Measurements from ENCODE around the gene DIAPH1.

DIAPH1 gene

DNA sequence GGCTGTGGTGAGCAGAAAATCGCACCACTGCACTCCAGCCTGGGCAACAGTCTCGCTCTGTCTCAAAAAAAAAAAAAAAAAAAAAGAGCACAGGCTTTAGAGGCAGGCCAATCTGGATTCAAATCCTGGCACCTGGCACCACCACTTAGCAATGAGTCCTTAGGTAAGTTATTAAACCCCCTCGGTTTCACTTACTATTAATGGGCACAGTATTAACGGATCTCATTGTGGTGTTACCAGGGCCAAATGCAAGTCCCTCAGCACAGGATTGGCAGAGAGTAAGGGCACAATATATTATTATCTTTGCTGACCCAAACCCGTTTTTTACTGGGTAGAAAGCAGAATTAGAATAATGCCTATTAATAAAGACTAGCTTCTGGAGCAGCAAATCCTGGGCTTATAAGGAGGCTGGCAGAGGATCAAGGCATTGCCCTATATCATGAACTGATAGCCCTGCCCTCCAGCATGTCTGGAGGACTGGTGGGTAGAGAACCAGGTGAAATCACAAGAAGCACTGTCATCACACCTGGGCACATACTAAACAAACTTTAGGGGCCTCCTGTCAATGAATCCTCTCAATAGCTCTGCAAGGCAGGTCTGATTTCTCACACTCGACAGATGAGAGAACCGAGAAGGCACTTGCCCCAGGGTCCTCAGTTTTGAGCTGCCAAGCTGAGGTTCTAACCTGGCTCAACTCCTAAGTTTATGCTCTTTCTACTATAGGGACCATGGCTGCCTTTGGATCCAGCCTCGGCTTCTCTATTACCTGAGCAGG is 112.2 kb downstream of the DIAPH1 start:
- DNase-seq (ENCODE audit: low spot score), result no peak

DNA sequence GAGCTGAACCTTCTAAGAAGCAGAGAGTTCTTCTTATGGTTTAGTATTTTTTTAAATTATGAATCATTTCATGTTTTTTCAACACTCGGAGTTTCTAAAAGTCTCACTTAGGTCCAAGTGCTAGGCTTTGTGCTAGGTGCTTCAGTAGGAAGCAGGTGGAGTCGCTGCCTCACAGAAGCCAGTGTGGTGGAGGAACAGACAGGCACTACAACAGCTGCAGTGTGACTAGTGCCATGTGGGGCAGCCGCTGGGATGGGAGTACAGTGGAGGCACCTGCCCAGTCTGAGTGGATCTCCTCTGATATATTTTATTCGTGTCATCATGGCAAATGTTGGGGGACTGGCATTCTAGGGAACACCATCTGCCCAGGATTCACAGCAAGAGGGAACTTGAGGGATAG is 114.6 kb downstream of the DIAPH1 start:
- DNase-seq (ENCODE audit: low spot score), result no peak

DNA sequence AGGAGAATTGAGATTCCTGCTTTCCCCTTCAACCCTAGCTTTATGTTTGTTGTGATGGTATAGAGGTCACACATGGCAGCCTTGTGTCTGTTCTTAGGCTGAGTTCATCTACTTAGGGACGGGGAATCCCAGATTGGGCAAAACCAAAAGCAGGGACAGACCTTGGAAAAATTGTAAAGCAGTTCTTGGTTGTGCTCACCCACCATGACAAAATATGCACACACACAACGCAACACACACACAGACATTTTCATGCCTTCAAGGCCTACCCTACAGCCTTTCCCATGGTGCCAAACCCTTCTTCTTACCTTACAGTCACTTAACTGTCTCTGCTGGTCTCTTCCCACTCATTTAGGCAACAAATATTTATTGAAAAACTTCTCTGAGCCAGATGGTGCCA is 115.1 kb downstream of the DIAPH1 start:
- no peak for DNase-seq (ENCODE audit: low spot score)

DNA sequence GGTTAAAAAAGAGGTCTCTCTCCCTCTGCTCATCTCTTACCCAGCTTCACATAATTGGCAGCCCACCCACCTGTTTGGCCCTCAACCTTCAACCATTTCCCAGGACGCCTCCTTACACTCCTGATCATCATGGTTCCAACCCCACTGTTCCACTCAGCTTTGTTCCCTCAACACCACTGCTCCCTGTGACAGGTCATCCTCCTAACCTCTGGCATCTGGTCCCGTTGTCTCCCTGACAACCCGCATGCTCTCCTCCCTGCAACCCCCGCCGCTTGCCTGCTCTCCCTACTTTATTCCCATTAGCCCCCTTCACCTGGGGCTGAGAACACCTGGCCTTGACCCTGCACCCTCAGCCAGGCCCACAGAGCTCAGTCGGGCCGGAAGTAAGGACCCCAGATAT is 117.0 kb downstream of the DIAPH1 start:
- DNase-seq (ENCODE audit: low spot score), result no peak

DNA sequence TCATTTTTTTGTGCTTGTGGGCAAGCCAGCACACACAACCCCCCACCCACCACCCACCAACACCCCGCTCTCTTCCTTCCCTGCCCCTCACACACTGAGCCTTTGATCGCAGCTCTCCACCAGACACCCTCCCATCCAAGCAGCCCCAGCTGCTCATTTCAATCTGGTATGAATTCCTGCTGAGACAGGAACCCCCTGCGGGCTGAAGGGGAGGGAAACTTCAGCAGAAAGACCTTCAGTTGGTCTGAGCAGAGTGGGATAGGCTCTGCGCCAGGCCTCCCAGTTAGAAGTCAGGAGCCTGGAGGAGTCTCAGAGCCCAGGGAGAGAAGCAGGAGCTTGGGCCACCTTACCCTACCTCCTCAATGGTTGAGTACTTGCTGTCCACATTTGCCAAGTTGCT is 122.8 kb downstream of the DIAPH1 start:
- DNase-seq (ENCODE audit: low spot score), result no peak

DNA sequence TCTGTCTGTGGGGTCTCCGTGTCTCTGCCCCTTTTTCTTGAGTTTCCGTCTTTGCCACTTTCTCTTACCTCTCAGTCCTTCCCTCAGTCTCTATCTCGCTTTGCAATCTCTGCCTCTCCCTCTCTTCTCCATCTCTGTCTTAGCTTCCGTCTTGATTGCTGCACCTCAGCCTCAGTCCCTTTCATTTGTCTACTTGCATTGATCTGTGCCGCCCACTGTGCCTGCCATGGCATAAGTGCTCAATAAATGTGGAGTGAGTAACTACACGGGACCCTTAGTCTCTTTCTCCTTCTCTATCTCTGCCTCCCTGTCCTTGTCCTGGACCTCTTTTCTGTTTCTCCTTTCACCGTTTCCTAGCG is 123.4 kb downstream of the DIAPH1 start:
- no peak for DNase-seq (ENCODE audit: low spot score)

DNA sequence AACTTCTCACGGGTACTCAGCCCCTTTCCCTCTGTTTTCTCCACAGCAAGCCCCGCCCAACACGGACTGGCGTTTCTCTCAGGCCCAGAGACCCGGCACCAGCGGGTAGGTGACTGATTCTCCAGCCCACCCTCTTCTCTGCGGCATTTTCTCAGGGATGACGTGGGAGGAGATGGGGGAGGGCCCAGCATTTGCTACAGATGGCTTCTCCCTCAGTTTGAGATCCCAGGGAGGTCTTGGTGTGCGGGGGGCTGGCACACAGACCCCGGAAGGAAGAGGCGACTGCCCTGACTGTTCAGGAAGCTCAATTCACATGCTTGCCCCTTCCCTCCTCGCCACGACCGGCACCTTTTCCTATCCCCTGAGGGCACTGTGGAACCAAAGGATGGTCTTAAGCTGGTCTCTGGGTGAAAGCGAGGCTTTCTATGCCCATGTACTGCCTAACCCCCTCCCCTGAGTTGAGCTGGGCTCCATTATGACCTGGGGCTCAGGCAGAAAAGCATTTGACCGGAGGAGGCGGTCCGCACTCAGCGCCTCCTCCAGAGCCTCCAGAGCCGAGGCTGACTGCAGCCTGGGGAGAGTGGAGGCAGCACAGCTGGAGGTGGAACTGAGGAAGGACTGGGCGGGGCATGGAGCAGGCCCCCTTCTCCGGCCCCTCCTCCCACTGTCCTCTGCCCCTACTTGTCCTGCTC is 123.9 kb downstream of the DIAPH1 start:
- DNase-seq (ENCODE audit: low spot score), result no peak

DNA sequence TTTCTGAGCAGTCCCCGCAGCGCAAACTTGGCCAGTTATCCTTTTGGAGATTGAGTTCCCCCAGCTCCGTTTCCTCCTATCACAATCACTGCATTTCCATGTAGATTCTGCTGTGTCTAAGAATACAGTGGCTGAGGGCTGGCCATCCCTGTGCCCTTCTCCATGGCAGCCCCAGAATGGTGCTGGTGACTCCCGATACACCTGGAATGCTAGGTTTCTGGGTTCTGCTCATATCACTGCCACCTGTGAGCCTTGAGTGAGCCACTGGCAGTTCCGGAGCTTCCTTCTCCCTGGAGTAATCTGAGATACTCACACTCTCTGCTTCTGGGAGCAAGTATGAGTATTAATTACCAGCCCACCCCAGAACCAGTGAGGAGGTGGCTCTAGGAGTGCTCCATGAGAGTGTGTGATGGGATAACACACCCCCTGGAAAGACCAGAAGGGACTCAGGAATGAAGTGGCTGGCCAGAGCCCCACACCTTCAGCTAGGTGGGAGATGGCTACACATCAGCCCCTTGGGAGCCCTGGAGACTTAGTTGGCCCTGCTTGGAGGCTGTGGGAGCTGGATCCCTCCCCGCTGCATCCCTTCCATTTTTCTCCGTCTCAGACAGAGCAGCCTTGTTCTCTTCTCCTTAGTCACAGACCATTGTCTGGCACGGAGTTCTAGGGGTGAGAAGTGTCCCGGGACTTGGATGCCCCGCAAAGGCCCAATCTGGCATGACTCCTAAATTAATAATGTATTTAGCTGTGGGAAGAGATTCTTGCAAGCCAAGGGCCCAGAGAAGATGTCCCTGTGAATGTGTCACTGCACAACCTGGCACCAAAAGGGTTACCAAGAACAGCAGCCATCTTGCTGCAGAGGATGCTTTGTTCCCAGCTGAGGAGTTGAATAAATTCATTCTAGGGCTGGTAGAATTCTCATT is 125.0 kb downstream of the DIAPH1 start:
- DNase-seq (ENCODE audit: low spot score), result peak; percentile 71

DNA sequence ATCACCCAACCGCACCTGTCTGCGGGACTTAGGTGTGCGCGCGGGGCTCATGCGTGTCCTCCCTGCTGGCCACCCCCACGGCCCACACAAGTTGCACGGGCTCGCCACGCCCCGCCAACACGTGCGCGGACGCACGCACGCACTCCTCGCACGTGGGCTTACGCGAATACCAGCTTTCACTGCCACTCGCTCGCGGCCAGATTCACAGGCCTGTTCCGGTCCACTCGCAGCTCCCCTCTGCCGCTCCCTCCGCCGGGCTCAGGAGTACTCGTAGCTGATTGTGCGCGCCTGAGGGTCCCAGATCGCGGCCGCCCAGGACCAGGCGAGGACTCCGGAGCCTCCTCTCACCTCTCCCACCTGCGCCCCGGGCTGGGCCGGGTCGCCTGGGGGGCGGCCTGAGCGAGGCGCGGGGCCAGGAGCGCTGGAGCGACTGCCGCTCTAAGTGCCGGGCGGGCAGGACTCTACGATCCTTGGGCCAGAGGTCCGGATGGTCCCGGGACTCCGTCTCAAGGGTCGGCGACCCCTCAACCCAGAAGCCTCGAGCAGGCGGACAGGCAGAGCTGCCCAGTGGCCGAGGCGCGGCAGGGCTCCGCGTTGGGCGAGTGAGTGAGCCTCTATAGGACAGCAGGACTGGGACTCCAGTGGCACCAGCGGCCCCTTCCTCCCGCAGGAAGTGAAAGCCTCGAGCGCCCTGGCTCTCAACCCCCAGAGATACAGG is 126.5 kb downstream of the DIAPH1 start:
- DNase-seq (ENCODE audit: low spot score), result no peak

DNA sequence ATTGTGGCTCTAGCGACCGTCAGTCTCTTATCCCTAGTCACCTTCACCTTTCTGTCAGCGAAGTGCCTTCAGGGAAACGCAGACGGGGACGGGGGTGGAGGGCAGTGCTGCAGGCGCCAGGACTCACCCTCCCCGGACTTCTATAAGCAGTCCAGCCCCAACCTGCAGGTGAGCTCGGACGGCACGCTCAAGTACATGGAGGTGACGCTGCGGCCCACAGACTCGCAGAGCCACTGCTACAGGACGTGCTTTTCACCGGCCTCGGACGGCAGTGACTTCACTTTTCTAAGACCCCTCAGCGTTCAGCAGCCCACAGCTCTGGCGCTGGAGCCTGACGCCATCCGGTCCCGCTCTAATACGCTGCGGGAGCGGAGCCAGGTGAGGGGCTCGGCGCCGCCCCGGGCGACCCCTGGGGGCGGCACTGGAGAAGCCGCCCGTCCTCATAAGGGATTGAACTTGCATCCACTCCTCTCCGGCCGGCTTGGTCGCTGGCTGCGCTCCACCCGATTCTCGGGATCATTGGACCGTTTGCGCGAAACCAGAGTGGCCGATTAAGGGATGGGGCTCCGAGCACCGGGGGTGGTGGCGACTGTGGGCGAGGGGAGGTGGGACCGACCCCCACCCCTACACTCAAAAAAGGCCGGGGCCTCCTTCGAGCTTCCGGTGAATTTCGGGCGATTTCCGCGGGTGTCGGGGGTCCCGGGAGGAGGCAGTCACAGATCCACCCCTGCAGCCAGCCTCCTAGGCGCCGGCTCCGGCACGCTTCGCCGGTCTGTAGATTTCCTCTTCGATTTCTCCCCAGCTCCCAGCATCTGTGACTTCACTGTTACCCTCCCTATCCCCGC is 127.3 kb downstream of the DIAPH1 start:
- no peak for DNase-seq (ENCODE audit: low spot score)

DNA sequence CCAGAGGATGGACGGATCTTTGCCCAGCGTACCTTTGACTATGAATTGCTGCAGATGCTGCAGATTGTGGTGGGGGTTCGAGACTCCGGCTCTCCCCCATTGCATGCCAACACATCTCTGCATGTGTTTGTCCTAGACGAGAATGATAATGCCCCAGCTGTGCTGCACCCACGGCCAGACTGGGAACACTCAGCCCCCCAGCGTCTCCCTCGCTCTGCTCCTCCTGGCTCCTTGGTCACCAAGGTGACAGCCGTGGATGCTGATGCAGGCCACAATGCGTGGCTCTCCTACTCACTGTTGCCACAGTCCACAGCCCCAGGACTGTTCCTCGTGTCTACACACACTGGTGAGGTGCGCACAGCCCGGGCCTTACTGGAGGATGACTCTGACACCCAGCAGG is 128.0 kb downstream of the DIAPH1 start:
- DNase-seq (ENCODE audit: low spot score), result no peak

DNA sequence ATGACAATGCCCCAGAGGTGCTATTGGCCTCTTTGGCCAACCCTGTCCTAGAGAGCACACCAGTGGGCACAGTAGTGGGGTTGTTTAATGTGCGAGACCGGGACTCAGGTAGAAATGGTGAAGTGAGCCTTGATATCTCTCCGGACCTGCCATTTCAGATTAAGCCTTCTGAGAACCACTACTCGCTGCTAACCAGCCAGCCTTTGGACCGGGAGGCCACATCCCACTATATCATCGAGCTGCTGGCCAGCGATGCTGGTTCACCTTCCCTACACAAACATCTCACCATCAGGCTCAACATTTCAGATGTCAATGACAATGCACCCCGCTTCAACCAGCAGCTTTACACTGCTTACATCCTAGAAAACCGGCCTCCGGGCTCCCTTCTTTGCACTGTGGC is 128.5 kb downstream of the DIAPH1 start:
- no peak for DNase-seq (ENCODE audit: low spot score)

DNA sequence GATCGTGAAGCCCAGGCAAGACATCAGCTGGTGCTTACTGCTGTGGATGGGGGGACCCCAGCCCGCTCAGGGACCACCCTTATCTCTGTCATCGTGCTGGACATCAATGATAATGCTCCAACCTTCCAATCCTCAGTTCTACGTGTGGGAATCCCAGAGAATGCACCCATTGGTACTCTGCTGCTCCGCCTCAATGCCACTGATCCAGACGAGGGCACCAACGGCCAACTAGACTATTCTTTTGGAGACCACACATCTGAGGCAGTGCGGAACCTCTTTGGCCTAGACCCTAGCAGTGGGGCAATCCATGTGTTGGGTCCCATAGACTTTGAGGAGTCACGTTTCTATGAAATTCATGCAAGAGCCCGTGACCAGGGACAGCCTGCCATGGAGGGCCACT is 129.0 kb downstream of the DIAPH1 start:
- no peak for DNase-seq (ENCODE audit: low spot score)

DNA sequence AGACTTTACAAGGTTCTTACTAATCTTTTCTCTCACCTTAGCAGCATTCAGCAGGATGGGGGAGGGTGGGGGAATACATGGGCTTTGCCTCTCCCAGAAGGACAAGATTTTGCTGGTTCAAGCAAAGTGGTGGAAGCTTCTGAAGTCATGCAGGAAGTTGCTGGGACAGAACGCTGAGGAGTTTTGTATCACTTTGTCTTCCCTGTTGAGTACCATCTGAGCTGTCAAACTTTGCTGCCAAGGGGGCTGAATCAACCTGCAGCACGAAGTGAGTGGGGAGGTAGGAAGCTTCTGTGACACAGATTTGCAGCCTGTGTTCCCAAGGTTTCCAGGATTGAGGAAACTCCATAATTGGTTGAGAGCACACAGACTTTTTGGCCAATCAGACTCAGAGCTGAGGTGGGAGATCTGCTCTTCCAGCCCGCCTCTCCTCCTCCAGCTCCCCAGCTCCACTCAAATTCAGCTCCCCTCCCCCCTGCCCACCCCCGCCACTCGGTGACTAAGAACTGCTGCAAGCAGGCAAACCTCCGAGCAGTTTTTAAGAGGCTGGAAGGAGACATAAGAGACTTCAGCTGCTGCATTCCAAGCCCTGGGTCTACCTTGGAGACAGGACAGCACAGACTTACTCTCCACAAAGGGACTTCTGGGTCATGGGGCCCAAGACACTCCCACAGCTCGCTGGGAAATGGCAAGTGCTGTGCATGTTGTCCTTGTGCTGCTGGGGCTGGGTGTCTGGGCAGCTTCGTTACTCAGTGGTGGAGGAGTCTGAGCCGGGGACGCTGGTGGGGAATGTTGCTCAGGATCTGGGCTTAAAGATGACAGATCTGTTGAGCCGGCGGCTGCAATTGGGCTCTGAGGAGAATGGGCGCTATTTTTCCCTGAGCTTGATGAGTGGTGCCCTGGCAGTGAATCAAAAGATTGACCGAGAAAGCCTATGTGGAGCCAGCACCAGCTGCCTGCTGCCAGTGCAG is 129.9 kb downstream of the DIAPH1 start, which contains the start of gene PCDHGC5:
Gene PCDHGC5, plus strand, starts transcription at position 491 of the 971 bp plus-strand sequence. Its CDS starts 160 bp downstream, at position 651.
- DNase-seq (ENCODE audit: low spot score), result peak; percentile 88

DNA sequence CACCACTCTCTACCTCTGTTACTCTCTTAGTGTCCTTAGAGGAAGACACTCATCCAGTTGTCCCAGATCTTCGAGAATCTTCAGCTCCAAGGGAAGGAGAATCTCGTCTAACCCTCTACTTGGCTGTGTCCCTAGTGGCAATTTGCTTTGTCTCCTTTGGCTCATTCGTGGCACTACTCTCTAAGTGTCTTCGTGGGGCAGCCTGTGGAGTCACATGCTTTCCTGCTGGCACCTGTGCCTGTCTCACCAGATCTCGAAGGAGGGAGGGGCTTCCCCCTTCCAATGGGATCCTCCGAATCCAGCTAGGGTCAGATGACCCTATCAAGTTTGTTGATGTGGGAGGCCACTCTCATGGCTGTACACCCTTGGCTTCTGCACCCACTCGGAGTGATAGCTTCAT is 131.7 kb downstream of the DIAPH1 start:
- no peak for DNase-seq (ENCODE audit: low spot score)

DNA sequence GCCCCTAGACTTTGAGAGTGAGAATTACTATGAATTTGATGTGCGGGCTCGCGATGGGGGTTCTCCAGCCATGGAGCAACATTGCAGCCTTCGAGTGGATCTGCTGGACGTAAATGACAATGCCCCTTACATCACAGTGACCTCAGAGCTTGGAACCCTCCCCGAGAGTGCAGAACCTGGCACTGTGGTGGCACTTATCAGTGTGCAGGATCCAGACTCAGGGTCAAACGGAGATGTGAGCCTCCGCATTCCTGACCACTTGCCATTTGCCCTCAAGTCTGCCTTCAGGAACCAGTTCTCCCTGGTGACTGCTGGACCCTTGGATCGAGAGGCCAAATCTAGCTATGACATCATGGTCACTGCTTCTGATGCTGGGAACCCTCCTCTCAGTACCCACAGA is 132.7 kb downstream of the DIAPH1 start:
- DNase-seq (ENCODE audit: low spot score), result no peak

DNA sequence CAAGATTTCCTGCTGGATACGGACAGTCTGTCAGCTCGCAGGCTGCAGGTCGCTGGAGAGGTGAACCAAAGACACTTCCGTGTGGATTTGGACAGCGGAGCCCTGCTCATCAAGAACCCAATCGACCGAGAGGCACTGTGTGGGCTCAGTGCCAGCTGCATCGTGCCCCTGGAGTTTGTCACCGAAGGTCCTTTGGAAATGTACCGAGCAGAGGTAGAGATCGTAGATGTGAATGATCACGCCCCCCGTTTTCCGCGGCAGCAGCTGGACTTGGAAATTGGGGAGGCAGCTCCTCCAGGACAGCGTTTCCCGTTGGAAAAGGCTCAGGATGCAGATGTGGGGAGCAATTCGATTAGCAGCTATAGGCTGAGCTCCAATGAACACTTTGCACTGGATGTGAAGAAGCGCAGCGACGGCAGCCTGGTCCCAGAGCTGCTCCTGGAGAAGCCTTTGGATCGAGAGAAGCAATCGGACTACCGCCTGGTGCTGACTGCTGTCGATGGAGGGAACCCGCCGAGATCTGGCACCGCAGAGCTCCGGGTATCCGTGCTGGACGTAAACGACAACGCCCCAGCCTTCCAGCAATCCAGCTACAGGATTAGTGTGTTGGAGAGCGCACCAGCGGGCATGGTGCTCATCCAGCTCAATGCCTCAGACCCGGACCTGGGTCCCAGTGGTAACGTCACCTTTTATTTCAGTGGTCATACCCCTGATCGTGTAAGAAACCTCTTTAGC is 133.3 kb downstream of the DIAPH1 start:
- DNase-seq (ENCODE audit: low spot score), result no peak

DNA sequence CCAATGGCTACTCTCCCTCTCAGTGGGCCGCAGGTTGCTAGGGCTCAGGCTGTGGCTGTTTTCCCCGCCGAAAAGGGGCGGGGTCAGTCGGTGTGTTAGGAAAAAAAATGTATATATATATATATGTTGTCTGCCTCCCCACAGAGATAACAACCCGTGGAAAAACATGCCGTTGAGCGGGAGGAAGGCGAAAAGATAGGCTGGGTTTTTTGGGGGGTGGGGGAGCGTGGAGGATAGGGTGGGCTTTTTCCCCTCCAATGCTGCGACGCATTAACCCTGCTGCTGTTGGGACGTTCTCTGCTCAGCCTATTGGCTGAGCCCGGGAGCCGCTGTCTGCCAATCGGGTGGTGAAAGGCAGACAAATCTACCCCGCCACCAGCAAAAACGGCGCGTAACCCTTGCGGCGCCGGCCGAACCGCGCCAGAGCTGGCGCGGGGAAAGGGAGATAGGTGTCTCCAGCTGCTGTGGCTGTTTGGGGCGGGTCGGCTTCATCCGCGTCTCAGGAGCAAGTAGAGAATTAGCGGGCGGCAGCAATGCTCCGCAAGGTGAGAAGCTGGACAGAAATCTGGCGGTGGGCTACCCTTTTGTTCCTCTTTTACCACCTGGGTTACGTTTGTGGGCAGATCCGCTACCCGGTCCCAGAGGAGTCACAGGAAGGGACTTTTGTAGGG is 134.0 kb downstream of the DIAPH1 start, which contains the start of gene PCDHGC4:
Gene PCDHGC4, plus strand, starts transcription at position 390 of the 671 bp plus-strand sequence. Its CDS starts 144 bp downstream, at position 534.
- no peak for DNase-seq (ENCODE audit: low spot score)

DNA sequence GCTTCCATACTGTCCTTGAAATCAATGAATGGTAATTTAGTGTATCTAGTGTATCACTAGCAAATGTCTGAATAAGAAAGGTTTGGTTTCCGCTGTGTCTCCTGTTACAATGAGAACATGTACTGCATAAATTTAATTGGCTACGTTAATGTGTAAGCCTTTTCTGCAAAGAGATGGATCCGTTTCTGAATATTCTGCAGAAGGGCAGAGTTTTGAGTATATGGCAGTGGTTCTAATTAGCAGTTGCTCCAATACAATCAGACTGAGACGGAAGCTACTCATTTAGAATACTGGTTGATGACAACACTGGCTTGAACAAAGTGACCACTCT is 134.5 kb downstream of the DIAPH1 start:
- no peak for DNase-seq (ENCODE audit: low spot score)

All from putamen (tissue), 1 donor.